GM12878 (cell line): Measurements from ENCODE around the gene PAPPA. TPM values are rescaled to one million over a fixed set of nuclear protein-coding genes. Genes with fewer than 3 reads are reported as not detected.

Experiments
- EP300 ChIP-seq, 2 experiments: fragments of 150-350 bp in 1 of 2; IDR thresholded peaks; 2 replicates each; pipeline ENCODE4 v1.6.1; 2011 to 2012; ENCODE audit warnings: low read depth in 2 of 2, low read length in 2 of 2, borderline replicate concordance in 1 of 2, improper control_type of control experiment in 1 of 2, inconsistent platforms in 1 of 2; ENCODE audit not compliant: control insufficient read depth in 1 of 2
- PAX5 ChIP-seq: IDR thresholded peaks from 2 replicates; pipeline ENCODE4 v1.6.1; 2011; ENCODE audit warnings: low read depth, low read length, borderline replicate concordance
- RAD51 ChIP-seq: fragments of 450-650 bp; IDR thresholded peaks from 2 replicates; pipeline ENCODE4 v1.6.1; 2016; ENCODE audit warnings: moderate library complexity, mild to moderate bottlenecking, inconsistent platforms
- polyA plus RNA-seq, 11 experiments: library from polyadenylated mRNA; depleted of rRNA in 4 of 11; unstranded in 6 of 11; stranded (reverse) in 5 of 11; fragments of >200 nt; fragmentation: Nextera tagmentation in 4 of 11; fragmentation: Illumina TruSeq in 1 of 11; extraction: Ambion mirVana in 4 of 11; extraction: Trizol in 1 of 11; gene quantifications; 1 replicate in 1 of 11; 2 replicates in 10 of 11; pipeline versions ENCODE4 v1.2.1 to v1.2.3, GENCODE V29; 2011 to 2016; ENCODE audit warnings: inconsistent platforms in 2 of 11, missing spikeins in 2 of 11, low read depth in 1 of 11
- total RNA-seq, 4 experiments: library from RNA; depleted of rRNA in 3 of 4; stranded (reverse); fragments of >200 nt in 3 of 4; fragmentation: Illumina TruSeq in 1 of 4; extraction: Trizol in 1 of 4; gene quantifications; 2 replicates each; pipeline versions ENCODE4 v1.2.1 to v1.2.3, GENCODE V29; 2013 to 2021
- TF ChIP-seq, protein P1 (sequence below), 3 experiments: IDR thresholded peaks in 2 of 3; conservative IDR thresholded peaks in 1 of 3; 2 replicates each; pipeline ENCODE4 v1.5.1; 2011; ENCODE audit warnings: low read depth in 3 of 3, low read length in 3 of 3, mild to moderate bottlenecking in 3 of 3, control low read depth in 2 of 3, moderate library complexity in 2 of 3, inconsistent platforms in 1 of 3, mixed read lengths in 1 of 3; ENCODE audit not compliant: control insufficient read depth in 2 of 3, insufficient read depth in 1 of 3; ENCODE audit errors: extremely low read depth in 1 of 3
- TF ChIP-seq, protein P2 (sequence below): fragments of 150-350 bp; IDR thresholded peaks from 2 replicates; pipeline ENCODE4 v1.6.1; 2016; ENCODE audit warnings: low read depth, low read length
- TF ChIP-seq, protein P3 (sequence below): IDR thresholded peaks from 2 replicates; pipeline ENCODE4 v1.6.1; 2012; ENCODE audit warnings: mild to moderate bottlenecking, low read depth, low read length

PAPPA gene
- total and polyA plus RNA-seq, 10 of the 15 experiments (the other 5 are each of a cell fraction or from before 2014, with no cell fraction given): under 0.01 to 0.19 (median 0.02) TPM; not detected in 4

DNA sequence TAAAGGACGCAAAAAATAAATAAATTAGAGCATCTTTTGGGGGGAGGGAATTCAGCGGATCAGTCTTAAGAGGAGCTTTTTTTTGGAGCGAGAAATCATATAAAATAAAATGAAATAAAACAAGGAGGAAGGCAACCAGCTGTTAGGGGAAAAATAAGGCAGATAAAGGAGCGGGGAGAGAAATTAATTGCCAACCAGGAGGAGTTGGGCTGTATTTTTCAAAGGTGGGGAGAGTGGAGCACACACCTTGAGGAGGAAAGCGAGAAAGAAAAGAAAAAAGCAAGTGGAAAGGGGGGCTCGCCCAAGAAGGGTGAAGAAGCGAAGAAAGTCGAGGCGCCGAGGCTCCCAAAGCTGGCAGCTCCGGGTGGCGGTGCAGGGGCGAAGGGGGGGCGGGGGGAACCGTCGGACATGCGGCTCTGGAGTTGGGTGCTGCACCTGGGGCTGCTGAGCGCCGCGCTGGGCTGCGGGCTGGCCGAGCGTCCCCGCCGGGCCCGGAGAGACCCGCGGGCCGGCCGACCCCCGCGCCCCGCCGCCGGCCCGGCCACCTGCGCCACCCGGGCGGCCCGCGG lies at the start of gene PAPPA (continued):
- TF ChIP-seq RAD51: no peak
- no peak for TF ChIP-seq EP300 (IDR thresholded peaks at IDR 0.05; ENCODE audit: borderline replicate concordance in 1 of 2, control insufficient read depth in 1 of 2, low read depth in 2 of 2, low read length in 2 of 2)
- TF ChIP-seq, protein P1, sequence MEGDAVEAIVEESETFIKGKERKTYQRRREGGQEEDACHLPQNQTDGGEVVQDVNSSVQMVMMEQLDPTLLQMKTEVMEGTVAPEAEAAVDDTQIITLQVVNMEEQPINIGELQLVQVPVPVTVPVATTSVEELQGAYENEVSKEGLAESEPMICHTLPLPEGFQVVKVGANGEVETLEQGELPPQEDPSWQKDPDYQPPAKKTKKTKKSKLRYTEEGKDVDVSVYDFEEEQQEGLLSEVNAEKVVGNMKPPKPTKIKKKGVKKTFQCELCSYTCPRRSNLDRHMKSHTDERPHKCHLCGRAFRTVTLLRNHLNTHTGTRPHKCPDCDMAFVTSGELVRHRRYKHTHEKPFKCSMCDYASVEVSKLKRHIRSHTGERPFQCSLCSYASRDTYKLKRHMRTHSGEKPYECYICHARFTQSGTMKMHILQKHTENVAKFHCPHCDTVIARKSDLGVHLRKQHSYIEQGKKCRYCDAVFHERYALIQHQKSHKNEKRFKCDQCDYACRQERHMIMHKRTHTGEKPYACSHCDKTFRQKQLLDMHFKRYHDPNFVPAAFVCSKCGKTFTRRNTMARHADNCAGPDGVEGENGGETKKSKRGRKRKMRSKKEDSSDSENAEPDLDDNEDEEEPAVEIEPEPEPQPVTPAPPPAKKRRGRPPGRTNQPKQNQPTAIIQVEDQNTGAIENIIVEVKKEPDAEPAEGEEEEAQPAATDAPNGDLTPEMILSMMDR (IDR thresholded peaks at IDR 0.05 in 2 of 3, conservative IDR thresholded peaks at IDR 0.05 in 1 of 3; ENCODE audit: control insufficient read depth in 2 of 3, extremely low read depth in 1 of 3, insufficient read depth in 1 of 3, low read depth in 3 of 3, low read length in 3 of 3): no peak
- TF ChIP-seq, protein P2, sequence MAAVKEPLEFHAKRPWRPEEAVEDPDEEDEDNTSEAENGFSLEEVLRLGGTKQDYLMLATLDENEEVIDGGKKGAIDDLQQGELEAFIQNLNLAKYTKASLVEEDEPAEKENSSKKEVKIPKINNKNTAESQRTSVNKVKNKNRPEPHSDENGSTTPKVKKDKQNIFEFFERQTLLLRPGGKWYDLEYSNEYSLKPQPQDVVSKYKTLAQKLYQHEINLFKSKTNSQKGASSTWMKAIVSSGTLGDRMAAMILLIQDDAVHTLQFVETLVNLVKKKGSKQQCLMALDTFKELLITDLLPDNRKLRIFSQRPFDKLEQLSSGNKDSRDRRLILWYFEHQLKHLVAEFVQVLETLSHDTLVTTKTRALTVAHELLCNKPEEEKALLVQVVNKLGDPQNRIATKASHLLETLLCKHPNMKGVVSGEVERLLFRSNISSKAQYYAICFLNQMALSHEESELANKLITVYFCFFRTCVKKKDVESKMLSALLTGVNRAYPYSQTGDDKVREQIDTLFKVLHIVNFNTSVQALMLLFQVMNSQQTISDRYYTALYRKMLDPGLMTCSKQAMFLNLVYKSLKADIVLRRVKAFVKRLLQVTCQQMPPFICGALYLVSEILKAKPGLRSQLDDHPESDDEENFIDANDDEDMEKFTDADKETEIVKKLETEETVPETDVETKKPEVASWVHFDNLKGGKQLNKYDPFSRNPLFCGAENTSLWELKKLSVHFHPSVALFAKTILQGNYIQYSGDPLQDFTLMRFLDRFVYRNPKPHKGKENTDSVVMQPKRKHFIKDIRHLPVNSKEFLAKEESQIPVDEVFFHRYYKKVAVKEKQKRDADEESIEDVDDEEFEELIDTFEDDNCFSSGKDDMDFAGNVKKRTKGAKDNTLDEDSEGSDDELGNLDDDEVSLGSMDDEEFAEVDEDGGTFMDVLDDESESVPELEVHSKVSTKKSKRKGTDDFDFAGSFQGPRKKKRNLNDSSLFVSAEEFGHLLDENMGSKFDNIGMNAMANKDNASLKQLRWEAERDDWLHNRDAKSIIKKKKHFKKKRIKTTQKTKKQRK: no peak
- TF ChIP-seq, protein P3, sequence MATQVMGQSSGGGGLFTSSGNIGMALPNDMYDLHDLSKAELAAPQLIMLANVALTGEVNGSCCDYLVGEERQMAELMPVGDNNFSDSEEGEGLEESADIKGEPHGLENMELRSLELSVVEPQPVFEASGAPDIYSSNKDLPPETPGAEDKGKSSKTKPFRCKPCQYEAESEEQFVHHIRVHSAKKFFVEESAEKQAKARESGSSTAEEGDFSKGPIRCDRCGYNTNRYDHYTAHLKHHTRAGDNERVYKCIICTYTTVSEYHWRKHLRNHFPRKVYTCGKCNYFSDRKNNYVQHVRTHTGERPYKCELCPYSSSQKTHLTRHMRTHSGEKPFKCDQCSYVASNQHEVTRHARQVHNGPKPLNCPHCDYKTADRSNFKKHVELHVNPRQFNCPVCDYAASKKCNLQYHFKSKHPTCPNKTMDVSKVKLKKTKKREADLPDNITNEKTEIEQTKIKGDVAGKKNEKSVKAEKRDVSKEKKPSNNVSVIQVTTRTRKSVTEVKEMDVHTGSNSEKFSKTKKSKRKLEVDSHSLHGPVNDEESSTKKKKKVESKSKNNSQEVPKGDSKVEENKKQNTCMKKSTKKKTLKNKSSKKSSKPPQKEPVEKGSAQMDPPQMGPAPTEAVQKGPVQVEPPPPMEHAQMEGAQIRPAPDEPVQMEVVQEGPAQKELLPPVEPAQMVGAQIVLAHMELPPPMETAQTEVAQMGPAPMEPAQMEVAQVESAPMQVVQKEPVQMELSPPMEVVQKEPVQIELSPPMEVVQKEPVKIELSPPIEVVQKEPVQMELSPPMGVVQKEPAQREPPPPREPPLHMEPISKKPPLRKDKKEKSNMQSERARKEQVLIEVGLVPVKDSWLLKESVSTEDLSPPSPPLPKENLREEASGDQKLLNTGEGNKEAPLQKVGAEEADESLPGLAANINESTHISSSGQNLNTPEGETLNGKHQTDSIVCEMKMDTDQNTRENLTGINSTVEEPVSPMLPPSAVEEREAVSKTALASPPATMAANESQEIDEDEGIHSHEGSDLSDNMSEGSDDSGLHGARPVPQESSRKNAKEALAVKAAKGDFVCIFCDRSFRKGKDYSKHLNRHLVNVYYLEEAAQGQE: no peak
- no peak for TF ChIP-seq PAX5
- TF ChIP-seq, all 136 proteins: peak for 0
